GM18517 (cell line): ENCODE measurements around the gene PPP1CB.
A peak's percentile ranks its signal among the peaks of the same experiment; 100 is the strongest.
"Not testable (repeated sequence)": the region's sequence is repeated elsewhere in the genome, so short reads cannot be mapped to it uniquely, and the experiment has no call there.

Source experiments
- ATAC-seq: cut with Tn5 transposase; IDR thresholded peaks from one replicate; pipeline ENCODE4 v1.9.1; 2021; ENCODE audit warnings: mild to moderate bottlenecking, moderate library complexity; ENCODE audit not compliant: unreplicated experiment

The PPP1CB gene

GRCh38 chr2:28742619-28743018, 9.0 kb upstream of the PPP1CB start:
- ATAC-seq, result not testable (repeated sequence)

DNA sequence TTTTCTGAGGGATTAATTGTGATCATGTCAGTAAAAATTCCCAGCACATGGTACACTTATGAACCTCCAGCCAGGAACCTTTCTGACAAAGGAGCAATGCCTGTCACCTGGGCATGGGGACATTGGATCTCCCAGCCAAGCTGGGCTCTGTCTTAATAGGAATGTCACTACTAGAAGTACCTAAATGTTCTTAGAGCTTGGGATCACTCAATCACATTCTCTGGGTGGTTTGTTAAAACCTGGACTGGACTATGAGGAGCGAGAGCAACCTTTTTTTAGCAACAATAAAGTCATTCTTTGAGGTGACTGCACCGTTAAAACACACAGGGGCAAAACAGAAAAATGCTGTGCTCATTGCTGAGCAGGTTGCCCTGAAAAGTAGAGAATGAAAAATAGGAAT, 6.4 kb upstream of the PPP1CB start:
- ATAC-seq, result no peak

- ATAC-seq, result no peak
These were observed 5.8 kb upstream of the PPP1CB start for GRCh38 chr2:28745876-28746275.

DNA sequence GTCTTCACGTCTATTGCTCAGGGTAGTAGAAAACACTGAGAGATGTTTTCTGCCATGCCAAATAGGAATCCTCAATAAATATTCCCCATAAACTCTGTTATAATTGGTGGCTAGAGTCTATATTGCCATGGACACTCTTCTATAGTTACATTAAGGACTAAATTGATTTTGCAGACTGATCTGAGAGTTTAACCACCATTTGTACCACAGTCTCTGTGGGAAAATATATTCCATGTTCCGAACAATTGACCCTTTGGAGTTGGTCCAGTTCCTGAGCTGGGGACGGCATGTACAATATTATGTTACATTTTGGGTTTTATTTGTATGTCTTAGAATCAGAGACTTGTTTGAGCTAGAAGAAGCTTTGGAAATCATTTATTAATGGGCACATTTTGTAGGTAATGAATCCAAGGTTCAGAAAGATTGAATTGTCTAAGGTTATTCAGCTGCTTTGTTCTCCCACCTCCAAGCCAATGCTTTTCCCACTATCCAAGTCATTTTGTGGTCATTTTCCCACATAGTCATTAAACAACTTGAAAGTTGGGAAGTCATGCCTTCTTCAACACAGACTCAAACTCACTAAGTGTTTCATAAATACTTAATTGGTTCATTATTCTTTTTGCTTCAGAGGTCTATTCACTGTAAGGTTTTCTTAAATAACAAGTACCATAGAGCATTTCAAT, 5.1 kb upstream of the PPP1CB start:
- no peak for ATAC-seq

GRCh38 chr2:28747714-28748113, 3.9 kb upstream of the PPP1CB start:
- ATAC-seq, result no peak

GRCh38 chr2:28748176-28748575, 3.5 kb upstream of the PPP1CB start:
- ATAC-seq, result no peak

- no peak for ATAC-seq
These were observed 2.7 kb upstream of the PPP1CB start for GRCh38 chr2:28748941-28749340.

- ATAC-seq, result no peak
These were observed 2.1 kb upstream of the PPP1CB start for GRCh38 chr2:28749526-28749925.

DNA sequence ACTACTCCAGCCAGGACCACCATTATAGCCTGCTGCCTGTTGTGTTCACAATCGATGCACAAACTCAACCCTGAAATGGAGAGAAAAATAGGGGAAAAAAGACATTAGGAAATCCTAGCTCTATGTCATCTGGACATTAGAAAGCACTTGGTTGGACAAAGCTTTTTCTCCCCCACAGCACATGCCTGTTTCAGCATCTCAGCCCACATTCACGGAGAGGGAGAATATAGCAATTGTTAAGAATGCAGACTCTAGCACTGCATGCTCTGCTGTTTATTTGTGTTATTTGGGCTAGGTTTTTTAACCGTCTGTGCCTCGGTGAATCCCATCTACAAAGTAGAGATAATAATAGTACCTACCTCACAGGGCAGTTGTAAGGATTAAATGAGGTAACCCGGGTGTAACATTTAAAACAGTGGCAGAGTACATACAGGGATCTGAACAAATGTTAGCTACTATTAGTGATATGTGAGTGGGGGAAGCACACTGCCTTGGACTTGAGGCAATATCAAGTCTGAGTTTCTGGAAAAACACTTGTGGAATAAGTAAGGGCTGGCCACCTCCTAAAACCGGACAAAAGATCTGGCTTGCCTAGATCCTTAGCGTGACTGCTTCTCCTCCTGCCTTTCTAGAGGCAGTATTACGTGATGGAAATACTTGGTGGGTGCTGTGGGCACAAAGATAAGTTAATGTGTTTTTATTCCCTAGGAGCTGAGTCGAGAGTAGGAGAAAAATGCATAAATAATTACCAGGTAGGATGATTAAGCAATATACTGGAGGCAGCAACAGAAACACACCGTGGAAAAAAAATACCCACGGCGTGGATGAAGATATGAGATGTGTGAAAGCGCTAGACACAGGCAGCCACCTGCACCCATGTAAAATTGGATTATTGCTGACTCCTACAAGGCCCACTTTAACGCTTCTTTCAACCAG, 1.0 kb upstream of the PPP1CB start:
- no peak for ATAC-seq

DNA sequence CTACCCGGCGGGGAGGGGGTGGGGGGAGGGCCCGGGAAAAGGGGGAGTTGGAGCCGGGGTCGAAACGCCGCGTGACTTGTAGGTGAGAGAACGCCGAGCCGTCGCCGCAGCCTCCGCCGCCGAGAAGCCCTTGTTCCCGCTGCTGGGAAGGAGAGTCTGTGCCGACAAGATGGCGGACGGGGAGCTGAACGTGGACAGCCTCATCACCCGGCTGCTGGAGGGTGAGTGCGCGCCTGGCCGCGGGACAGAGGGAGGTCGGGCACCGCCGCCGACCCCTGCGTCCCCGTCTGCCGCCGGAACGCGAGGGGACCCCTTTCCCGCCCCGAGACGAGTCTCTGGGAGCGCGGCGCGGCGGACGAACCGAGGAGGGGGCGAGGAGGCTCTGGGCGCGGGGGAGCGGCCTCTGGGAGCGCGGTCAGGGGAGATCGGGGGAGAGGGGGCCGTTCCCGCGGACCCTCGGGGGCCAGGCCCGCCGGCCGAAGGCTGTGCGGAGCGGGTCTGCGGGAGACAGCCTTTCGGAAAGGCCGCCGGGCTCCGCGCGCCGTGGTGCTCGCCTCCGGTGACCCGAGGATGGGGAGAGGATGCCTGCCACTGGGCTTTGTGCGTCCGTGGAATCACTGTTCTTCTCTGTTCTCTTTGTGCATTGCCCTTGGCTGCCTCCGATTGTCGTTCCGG, 463 bp downstream of the PPP1CB start:
- peak; percentile 27 for ATAC-seq

DNA sequence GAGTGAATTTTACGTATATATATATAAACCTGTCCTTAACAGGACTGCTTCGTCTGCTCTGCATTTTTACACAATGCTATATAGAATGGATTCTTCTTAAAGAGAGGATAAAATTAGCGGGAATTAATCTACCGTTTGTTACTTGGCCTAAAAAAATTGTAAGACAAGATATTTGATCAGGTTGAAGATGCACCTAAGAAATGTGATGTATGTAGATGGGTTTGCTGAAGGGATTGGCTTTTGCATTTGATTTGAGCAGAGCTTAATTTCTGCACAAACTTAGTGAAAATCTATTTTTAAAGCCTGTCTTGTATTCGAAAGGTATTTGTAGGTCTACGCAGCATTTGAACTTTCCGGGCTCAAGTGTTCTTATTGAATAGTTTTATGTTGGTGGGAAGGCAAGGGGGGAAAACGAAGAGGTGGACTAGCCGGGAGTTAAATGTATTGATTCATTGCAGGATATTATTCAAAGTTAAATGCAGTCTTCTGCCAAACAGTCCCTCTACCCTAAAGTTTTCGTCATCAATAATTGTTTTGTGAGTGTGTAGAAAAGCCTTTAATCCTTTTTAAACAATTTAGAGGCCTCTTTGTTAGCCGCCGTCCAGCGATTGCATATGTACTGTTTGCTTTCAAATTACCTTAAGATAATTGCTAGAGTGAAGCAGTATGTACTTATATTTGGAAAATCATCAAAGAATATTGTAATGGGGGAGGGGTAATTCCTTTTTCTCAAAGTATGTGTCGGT, 1.2 kb downstream of the PPP1CB start:
- ATAC-seq, result no peak

DNA sequence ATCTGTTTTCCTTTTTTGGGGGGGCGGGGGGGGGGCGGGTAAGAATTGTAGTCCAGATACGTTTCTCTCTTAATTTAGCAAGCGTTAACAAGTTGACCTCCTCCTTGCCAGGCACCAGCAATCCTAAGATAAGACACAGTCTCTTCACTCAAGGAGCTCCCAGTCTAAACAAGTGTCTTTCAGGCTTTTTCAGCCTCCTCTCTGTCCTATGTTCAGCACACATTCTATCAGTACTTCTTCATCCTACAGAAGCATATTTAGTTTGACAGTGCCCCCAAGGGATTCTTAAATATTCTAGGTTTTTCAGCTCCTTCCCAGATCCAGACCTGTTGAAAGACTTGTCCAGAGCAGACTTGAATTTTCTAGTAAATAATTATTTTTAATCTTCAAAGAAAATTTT, 2.7 kb downstream of the PPP1CB start:
- no peak for ATAC-seq

DNA sequence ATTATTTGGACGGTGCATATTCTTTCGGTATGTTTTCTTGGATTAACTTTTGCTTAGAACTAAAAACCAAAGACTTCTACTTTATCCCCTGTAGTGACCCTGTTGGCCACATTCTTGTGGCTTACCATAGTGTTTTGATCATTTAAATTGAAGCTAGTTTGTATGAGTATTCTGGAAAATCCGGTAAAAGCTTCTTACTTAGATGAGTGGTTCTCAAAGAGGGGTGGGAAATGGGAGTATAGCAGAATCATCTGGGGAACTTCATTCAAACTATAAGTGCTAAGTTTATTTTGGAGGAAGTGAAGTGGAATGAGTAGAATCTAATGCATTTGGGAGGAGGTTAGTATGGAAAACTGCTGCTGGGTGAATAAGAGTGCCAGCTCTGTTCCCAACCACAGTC, 3.8 kb downstream of the PPP1CB start:
- ATAC-seq, result no peak

- ATAC-seq, result no peak
These were observed 6.8 kb downstream of the PPP1CB start for GRCh38 chr2:28758459-28758858.

- no peak for ATAC-seq
These were observed 9.8 kb downstream of the PPP1CB start for GRCh38 chr2:28761420-28761819.

GRCh38 chr2:28764909-28765711, 13.5 kb downstream of the PPP1CB start:
- no peak for ATAC-seq

DNA sequence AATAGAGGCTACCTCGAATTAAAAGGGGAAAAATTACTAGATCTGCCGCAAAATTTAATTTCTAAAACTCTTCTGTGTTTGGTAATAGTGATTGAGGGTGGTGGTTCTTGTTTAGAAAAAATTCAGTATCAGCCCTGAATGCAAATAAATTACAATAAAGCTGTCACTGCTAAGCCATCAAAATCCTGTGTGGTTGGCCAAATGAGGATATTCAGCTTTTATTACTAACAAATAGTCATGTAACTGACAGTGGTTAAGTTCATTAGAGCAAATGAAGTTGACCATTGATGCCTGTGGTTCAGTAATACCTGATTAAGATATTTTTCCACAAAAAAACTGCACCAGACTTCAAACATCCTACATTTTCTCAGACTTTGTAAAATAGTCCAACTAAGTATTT, 14.4 kb downstream of the PPP1CB start:
- no peak for ATAC-seq

GRCh38 chr2:28767337-28767736, 15.7 kb downstream of the PPP1CB start:
- ATAC-seq, result no peak

GRCh38 chr2:28768422-28768821, 16.8 kb downstream of the PPP1CB start:
- no peak for ATAC-seq

DNA sequence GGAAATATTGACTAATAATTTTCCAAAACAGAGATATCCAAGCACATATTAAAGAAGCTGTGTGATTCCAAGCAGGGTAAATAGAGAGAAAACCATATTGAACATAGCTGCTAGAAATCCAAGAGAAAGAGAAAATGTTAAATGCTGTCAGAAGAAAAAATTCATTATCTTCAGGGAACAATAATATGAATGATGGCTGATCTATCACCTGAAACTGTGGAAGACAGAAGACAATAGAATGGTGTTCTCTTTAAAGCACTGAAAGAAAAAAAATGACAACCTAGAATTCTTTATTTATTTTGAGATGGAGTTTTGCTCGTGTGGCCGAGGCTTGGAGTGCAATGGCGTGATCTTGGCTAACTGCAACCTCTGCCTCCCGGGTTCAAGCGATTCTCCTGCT, 17.3 kb downstream of the PPP1CB start:
- no peak for ATAC-seq
